Measurements from ENCODE around the gene PRG2.
"Not testable (repeated sequence)": the region's sequence is repeated elsewhere in the genome, so short reads cannot be mapped to it uniquely, and the experiment has no call there.

Gene PRG2

DNA sequence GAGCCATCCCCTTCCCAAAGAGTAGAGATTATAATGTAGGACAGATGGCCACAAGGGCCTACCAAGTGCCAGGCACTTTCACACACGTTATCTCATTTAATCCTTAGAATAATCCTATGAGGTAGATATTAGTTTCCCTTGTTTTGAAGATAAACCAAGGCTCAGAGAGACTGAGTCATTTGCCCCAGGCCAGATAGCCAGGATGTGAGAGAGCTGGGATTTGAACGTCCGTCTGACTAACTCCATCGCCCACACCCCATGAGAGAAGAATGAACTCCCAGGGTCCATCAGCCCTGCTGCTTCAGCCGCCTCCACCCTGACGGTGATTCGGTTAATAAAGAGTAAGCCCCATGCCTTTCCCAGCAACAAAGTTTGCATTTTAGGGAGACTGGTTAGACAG is 20.2 kb downstream of the PRG2 start:
- no peak overlapping the region for H3K27ac ChIP-seq (ENCODE audit: insufficient read depth, low read length, poor library complexity, severe bottlenecking)
- DNase-seq: no peak

DNA sequence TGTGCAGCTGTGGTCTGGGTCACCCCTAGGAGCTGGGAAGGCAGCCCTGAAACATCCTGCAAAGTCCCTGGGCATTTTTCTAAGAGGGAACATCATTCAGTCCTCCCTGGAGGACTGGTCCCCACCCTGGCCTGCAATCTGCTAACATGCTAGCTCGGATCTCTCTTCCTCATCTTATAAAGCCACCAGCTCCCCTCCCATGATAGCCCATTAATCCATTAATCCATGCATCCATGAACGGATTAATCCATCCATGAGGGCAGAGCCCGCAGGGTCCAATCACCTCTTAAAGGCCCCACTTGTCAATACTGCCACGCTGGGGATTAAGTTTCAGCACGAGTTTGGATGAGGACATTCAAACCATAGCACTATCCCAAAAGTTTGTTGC is 21.6 kb downstream of the PRG2 start:
- Histone ChIP-seq H3K27ac (ENCODE audit: insufficient read depth, low read length, poor library complexity, severe bottlenecking) (no peak overlapping the region), H3K36me3 (ENCODE audit: control insufficient read depth, insufficient read depth, low read length) (no peaks in the 10 kb centered on the region), H3K4me3 (ENCODE audit: insufficient read depth, low read depth, low read length, poor library complexity, severe bottlenecking) (no peak overlapping the region), H3K27me3 (replicated peaks; ENCODE audit: control insufficient read depth, insufficient read depth, low read length, poor library complexity, severe bottlenecking) (no peaks in the 10 kb centered on the region), H3K4me1 (ENCODE audit: control insufficient read depth, insufficient read depth, low read length, poor library complexity, severe bottlenecking) (no peaks in the 10 kb centered on the region), H3K9me3 (ENCODE audit: control insufficient read depth, low read length) (no peaks in the 10 kb centered on the region)
- DNase-seq: no peak

More for the DNA sequence above, 20.2 kb downstream of the PRG2 start:
- Histone ChIP-seq H3K4me3 (ENCODE audit: insufficient read depth, low read depth, low read length, poor library complexity, severe bottlenecking) (no peak overlapping the region), H3K9me3 (ENCODE audit: control insufficient read depth, low read length) (no peaks in the 10 kb centered on the region), H3K4me1 (ENCODE audit: control insufficient read depth, insufficient read depth, low read length, poor library complexity, severe bottlenecking) (no peaks in the 10 kb centered on the region), H3K36me3 (ENCODE audit: control insufficient read depth, insufficient read depth, low read length) (no peaks in the 10 kb centered on the region), H3K27me3 (replicated peaks; ENCODE audit: control insufficient read depth, insufficient read depth, low read length, poor library complexity, severe bottlenecking) (no peaks in the 10 kb centered on the region)

DNA sequence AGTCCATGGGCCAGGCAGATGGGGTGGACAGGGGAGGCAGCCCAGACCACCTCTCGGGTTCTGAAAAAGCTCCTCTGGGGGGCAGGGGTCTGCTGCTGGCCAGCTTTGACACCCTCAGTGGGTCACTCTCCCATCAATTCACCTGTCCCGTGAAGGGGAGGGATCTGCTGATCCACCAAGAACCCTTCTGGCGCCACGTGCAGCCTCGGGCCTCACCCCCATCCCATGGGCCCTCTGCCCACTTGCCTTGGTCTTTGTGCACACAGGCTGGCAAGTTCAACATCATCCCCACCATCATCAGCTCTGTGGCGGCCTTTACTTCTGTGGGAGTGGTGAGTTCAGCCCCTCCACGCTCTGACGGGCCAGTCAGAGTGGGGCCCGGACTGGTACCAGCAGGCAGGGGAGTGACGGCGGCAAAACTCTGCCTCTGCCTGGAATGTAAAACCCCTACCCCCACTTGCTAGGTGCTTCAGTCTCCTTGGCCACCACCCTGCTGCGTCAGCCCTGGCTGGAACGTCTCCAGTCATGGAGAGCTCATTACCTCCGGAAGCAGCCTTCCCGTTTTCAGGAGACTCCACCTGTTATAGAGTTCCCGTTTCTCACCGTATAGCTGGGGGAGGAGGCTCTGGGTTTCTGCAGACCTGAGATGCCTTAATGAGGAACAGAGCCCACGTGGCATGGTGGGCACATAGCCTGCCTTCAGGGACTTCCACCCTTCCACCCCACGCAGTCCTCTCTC is 22.2 kb downstream of the PRG2 start:
- H3K36me3 ChIP-seq (ENCODE audit: control insufficient read depth, insufficient read depth, low read length): no peaks in the 10 kb centered on the region
- H3K27ac ChIP-seq (ENCODE audit: insufficient read depth, low read length, poor library complexity, severe bottlenecking): no peak overlapping the region
- H3K9me3 ChIP-seq (ENCODE audit: control insufficient read depth, low read length): no peaks in the 10 kb centered on the region
- no peaks in the 10 kb centered on the region for H3K4me1 ChIP-seq (ENCODE audit: control insufficient read depth, insufficient read depth, low read length, poor library complexity, severe bottlenecking)
- no peak overlapping the region for H3K4me3 ChIP-seq (ENCODE audit: insufficient read depth, low read depth, low read length, poor library complexity, severe bottlenecking)
- DNase-seq: no peak
- H3K27me3 ChIP-seq (replicated peaks; ENCODE audit: control insufficient read depth, insufficient read depth, low read length, poor library complexity, severe bottlenecking): no peaks in the 10 kb centered on the region

DNA sequence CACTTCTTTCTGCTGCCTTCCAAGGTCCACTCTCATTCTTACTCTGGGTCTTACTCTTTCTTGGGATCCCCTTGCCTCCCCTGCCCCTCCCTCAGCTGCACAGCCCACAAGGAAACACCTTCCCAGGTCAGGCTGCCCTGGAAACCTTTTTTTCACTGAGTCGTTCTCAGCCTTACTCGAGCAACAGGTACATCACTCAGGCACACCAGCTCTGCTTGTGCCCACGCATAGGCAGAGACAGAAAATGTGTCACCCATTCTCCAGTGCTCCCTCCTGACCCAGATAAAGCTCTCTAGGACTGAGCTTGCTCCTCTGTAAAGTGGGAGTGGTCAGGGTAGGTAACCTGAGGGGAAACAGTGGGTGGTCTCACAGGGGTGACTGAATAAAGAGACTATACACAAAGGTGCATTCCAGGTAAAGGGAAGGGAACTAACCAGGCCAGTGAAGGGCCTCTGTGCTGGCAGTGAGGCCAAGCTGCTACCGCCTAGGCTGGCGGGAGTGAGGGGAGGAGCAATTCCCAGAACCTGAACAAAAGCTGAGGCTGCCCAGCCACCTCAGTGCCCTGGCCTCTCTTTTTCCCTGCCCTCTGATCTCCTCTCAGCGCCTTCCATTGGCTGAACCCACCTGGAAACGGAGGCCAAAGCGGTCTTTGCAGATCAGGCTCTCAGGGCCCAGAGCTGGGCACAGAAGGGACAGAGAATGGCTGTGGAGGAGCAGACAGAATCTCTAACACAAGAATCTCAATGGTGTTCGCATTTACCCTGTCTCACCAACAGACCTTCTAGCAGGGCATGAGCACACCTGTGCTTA is 25.4 kb downstream of the PRG2 start:
- Histone ChIP-seq H3K27me3 (replicated peaks; ENCODE audit: control insufficient read depth, insufficient read depth, low read length, poor library complexity, severe bottlenecking) (no peaks in the 10 kb centered on the region), H3K4me3 (ENCODE audit: insufficient read depth, low read depth, low read length, poor library complexity, severe bottlenecking) (no peak overlapping the region), H3K27ac (ENCODE audit: insufficient read depth, low read length, poor library complexity, severe bottlenecking) (no peak overlapping the region), H3K4me1 (ENCODE audit: control insufficient read depth, insufficient read depth, low read length, poor library complexity, severe bottlenecking) (no peaks in the 10 kb centered on the region), H3K9me3 (ENCODE audit: control insufficient read depth, low read length) (no peaks in the 10 kb centered on the region), H3K36me3 (ENCODE audit: control insufficient read depth, insufficient read depth, low read length) (no peaks in the 10 kb centered on the region)
- no peak for DNase-seq

DNA sequence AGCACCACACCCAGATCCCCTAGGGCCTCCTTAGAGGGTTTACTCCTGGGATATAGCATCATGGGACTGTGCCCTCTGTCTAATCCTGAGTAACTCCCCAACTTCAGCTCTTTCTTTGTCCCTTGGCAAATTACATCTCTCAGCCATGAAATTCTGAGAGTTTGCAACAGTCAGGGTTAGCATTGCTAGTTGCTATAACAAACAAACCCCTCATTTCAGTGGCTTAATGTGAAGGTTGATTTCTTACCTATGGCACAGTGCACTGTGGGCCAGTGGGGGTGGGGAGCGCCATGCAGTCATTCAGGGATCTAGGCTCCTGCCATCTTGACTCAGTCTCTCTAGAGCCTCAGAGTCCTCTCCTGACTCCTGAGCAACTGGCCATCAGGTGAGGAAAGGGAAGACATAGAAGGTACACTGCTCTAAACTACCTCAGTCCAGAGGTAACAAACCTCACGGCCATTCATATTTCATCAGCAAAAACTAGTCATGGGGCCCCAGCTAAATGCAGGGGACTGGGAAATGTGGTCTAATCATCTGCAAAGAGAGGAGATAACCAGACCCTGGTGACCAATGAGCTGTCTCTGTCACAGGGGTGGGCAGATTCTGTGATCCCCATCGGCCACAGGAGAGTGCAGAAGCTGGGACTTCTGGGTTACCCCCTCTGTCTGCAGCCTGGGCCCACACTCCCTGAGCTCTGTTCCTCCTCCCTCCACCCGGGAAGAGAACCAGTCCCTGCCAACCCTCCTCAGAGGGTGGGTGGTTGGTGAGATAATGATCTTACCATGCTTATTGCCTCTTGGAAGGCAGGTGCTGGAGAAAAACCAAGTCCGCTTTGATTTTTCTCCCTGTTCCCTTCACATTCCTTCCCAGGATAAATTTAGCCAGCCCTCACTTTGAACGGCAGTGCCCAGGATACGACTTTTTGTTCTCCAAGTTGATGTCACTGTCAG is 27.0 kb downstream of the PRG2 start:
- Histone ChIP-seq H3K36me3 (ENCODE audit: control insufficient read depth, insufficient read depth, low read length) (no peaks in the 10 kb centered on the region), H3K9me3 (ENCODE audit: control insufficient read depth, low read length) (no peaks in the 10 kb centered on the region), H3K4me1 (ENCODE audit: control insufficient read depth, insufficient read depth, low read length, poor library complexity, severe bottlenecking) (no peaks in the 10 kb centered on the region), H3K27me3 (replicated peaks; ENCODE audit: control insufficient read depth, insufficient read depth, low read length, poor library complexity, severe bottlenecking) (no peaks in the 10 kb centered on the region), H3K4me3 (ENCODE audit: insufficient read depth, low read depth, low read length, poor library complexity, severe bottlenecking) (no peak overlapping the region), H3K27ac (ENCODE audit: insufficient read depth, low read length, poor library complexity, severe bottlenecking) (no peak overlapping the region)
- no peak for DNase-seq

DNA sequence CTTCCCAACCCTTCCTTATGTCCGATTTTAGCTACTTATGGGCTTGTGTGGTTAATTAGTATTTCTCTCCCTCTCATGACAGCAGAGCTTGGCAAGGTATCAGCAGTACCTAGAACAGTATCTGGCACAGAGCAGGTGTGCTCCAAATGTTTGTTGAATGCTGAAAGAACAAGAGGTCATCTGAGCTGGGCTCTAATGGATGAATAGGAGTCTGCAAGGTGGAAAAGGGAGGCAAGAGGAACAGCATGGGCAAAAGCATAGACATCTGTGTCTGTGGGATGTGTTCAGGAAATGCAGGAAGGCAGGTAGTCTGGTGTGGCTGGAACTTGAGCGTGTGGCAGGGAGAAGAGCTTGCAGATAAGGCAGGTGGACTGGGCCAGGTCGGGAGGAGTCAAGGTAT is 28.5 kb downstream of the PRG2 start:
- Histone ChIP-seq H3K36me3 (ENCODE audit: control insufficient read depth, insufficient read depth, low read length) (no peaks in the 10 kb centered on the region), H3K4me1 (ENCODE audit: control insufficient read depth, insufficient read depth, low read length, poor library complexity, severe bottlenecking) (no peaks in the 10 kb centered on the region), H3K27ac (ENCODE audit: insufficient read depth, low read length, poor library complexity, severe bottlenecking) (no peak overlapping the region), H3K9me3 (ENCODE audit: control insufficient read depth, low read length) (no peaks in the 10 kb centered on the region), H3K27me3 (replicated peaks; ENCODE audit: control insufficient read depth, insufficient read depth, low read length, poor library complexity, severe bottlenecking) (no peaks in the 10 kb centered on the region), H3K4me3 (ENCODE audit: insufficient read depth, low read depth, low read length, poor library complexity, severe bottlenecking) (no peak overlapping the region)
- no peak for DNase-seq

DNA sequence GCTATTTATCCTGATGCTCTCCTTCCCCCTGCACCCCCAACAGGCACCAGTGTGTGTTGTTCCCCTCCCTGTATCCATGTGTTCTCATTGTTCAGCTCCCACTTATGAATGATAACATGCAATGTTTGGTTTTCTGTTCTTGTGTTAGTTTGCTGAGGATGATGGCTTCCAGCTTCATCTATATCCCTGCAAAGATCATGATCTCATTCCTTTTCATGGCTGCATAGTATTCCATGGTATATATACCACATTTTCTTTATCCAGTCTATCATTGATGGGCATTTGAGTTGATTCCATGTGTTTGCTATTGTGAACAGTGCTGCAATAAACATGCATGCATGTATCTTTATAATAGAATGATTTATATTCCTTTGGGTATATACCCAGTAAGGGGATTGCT is 29.0 kb downstream of the PRG2 start:
- not testable (repeated sequence) for H3K27me3 ChIP-seq (replicated peaks; ENCODE audit: control insufficient read depth, insufficient read depth, low read length, poor library complexity, severe bottlenecking); H3K4me1 ChIP-seq (ENCODE audit: control insufficient read depth, insufficient read depth, low read length, poor library complexity, severe bottlenecking)

DNA sequence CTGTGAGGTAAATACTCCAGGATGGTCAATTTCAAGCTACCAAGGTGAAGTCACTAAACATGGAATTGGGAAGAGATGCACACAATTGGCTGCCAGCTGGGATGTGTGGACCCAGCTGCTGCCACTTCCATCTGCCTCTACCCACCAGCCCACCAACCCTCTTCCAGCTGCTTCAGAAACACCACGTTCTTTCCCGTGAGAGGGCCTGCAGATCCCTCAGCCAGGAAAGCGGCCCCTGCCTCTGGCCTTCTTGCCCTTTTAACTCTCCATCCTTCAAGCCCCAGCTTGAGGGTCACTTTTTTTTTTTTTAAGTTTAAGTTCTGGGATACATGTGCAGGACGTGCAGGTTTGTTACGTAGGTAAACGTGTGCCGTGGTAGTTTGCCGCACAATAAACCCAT is 29.5 kb downstream of the PRG2 start:
- no peaks in the 10 kb centered on the region for H3K4me1 ChIP-seq (ENCODE audit: control insufficient read depth, insufficient read depth, low read length, poor library complexity, severe bottlenecking)
- no peak overlapping the region for H3K4me3 ChIP-seq (ENCODE audit: insufficient read depth, low read depth, low read length, poor library complexity, severe bottlenecking)
- no peaks in the 10 kb centered on the region for H3K9me3 ChIP-seq (ENCODE audit: control insufficient read depth, low read length)
- H3K27me3 ChIP-seq (replicated peaks; ENCODE audit: control insufficient read depth, insufficient read depth, low read length, poor library complexity, severe bottlenecking): no peaks in the 10 kb centered on the region
- no peak overlapping the region for H3K27ac ChIP-seq (ENCODE audit: insufficient read depth, low read length, poor library complexity, severe bottlenecking)
- H3K36me3 ChIP-seq (ENCODE audit: control insufficient read depth, insufficient read depth, low read length): no peaks in the 10 kb centered on the region
- DNase-seq: no peak

More for the DNA sequence above, 29.0 kb downstream of the PRG2 start:
- H3K36me3 ChIP-seq (ENCODE audit: control insufficient read depth, insufficient read depth, low read length); H3K4me3 ChIP-seq (ENCODE audit: insufficient read depth, low read depth, low read length, poor library complexity, severe bottlenecking); H3K27ac ChIP-seq (ENCODE audit: insufficient read depth, low read length, poor library complexity, severe bottlenecking); H3K9me3 ChIP-seq (ENCODE audit: control insufficient read depth, low read length); DNase-seq: not testable (repeated sequence)

DNA sequence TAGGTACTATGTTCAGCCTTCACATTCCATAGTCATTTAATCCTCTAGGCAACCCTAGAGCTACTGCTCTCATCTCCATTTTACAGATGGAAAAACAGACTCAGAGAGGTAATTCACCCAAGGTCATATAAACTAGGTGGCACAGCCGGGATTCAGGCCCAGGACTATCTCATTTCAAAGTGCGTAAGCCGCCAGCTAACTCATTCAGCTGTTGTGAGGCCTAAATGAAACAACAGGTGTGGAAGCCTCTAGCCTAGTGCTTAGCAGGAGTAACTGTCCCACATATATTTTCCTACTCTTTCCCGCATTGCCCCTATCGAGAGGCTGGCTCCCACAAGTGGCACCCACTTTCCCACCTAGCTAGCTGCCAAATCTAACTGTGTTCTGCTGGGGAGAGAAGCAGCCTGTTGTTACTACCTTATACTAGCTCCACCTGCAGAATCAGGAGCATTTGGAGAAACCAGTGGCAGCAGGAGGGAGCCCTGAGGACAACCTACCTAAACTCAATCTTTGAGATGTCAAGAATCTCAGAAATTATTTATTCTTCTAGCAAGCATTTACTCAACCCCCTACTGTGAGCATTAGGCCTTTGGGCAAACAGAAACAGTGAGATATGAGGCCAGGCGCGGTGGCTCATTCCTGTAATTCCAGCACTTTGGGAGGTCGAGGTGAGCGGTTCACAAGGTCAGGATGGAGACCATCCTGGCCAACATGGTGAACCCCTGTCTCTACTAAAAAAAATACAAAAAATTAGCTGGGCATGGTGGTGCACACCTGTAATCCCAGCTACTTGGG is 30.4 kb downstream of the PRG2 start:
- Histone ChIP-seq H3K27ac (ENCODE audit: insufficient read depth, low read length, poor library complexity, severe bottlenecking) (no peak overlapping the region), H3K9me3 (ENCODE audit: control insufficient read depth, low read length) (no peaks in the 10 kb centered on the region), H3K4me1 (ENCODE audit: control insufficient read depth, insufficient read depth, low read length, poor library complexity, severe bottlenecking) (no peaks in the 10 kb centered on the region), H3K4me3 (ENCODE audit: insufficient read depth, low read depth, low read length, poor library complexity, severe bottlenecking) (no peak overlapping the region), H3K27me3 (replicated peaks; ENCODE audit: control insufficient read depth, insufficient read depth, low read length, poor library complexity, severe bottlenecking) (no peaks in the 10 kb centered on the region), H3K36me3 (ENCODE audit: control insufficient read depth, insufficient read depth, low read length) (no peaks in the 10 kb centered on the region)
- DNase-seq: no peak
